GM12875 (cell line): ENCODE results near the gene VEGFC.

ENCODE experiments used
- H3K4me3 ChIP-seq: one replicate; pipeline ENCODE4 v1.5.1; 2011; ENCODE audit warnings: low read depth, low read length, control low read depth
- TF ChIP-seq, protein P1 (sequence below): IDR thresholded peaks from 2 replicates; pipeline ENCODE4 v1.5.1; 2011; ENCODE audit warnings: low read depth, mild to moderate bottlenecking, control low read depth, inconsistent platforms, low read length, moderate library complexity, borderline replicate concordance; ENCODE audit not compliant: insufficient read depth

VEGFC gene

DNA sequence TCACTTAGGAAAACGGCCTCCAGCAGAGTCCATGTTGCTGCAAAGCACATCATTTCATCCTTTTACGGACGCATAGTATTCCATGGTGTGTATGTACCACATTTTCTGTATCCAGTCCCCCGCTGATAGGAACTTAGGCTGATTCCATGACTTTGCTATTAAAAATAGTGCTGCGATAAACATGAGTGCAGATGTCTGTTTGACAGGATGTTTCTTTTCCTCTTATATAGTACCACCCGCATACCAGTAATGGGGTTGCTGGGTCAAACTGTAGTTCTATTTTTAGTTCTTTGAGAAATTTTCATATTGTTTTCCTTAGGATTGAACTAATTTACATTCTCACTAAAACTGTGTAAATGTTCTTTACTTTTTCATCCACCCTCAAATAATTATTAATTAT is 50.5 kb downstream of the VEGFC start:
- H3K4me3 ChIP-seq = no peak overlapping the region
- TF ChIP-seq, protein P1, sequence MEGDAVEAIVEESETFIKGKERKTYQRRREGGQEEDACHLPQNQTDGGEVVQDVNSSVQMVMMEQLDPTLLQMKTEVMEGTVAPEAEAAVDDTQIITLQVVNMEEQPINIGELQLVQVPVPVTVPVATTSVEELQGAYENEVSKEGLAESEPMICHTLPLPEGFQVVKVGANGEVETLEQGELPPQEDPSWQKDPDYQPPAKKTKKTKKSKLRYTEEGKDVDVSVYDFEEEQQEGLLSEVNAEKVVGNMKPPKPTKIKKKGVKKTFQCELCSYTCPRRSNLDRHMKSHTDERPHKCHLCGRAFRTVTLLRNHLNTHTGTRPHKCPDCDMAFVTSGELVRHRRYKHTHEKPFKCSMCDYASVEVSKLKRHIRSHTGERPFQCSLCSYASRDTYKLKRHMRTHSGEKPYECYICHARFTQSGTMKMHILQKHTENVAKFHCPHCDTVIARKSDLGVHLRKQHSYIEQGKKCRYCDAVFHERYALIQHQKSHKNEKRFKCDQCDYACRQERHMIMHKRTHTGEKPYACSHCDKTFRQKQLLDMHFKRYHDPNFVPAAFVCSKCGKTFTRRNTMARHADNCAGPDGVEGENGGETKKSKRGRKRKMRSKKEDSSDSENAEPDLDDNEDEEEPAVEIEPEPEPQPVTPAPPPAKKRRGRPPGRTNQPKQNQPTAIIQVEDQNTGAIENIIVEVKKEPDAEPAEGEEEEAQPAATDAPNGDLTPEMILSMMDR = no peak

DNA sequence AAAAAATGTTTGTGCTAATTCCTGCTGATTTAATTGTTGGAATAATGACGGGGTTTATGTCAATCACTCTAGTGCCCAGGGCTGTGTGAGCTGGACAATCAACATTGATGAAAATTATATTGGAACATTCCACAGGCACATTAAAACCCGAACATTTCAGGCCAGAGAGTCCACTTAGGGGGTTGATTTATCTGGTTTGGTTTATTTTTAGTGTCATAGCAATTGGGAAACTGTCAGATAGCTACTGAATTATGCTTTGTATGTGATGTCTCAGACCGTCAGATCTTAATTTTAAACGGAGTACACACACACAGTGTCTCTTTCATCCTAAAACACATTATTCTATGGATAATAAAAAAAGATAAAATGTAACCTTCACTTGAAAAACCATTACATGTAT is 51.5 kb downstream of the VEGFC start:
- TF ChIP-seq, protein P1 = no peak
- H3K4me3 ChIP-seq = no peak overlapping the region

DNA sequence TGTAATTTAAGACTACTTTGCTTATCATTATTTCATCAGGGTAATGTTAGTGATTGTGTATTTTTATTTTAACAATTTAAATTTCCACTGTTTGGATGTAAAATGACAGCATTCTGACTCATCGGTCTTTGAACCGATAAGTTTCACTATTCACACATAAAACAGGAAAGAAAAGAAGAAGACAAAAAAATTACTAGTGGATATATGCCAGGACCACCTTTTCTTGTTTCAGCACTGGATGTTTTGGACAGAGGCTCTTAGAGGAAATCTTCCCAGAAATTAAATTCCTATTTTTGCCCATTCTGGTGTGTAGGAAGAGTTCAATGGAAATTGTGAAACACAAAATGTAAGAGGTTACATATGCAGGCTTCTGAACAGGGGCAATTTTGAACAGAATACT is 57.4 kb downstream of the VEGFC start:
- H3K4me3 ChIP-seq = no peak overlapping the region
- TF ChIP-seq, protein P1 = no peak

DNA sequence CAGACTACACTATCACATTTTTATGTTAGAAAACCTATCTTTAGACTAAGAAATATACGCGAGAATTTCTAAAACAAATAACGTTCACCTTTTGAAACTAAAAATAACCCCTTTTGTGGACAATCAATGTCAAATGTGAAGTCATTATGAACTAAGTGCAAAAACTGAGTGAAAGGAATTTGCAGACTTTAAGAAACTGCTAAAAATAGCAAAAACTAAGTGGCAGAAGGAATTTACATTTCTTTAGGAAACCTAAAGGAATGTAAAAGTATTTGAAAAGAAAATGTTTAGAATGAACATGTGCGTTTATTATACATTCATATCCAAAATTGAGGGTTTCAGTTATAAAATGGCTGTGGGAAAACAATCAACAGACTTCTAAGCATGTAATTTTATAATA is 58.3 kb downstream of the VEGFC start:
- TF ChIP-seq, protein P1 = no peak
- no peak overlapping the region for H3K4me3 ChIP-seq

DNA sequence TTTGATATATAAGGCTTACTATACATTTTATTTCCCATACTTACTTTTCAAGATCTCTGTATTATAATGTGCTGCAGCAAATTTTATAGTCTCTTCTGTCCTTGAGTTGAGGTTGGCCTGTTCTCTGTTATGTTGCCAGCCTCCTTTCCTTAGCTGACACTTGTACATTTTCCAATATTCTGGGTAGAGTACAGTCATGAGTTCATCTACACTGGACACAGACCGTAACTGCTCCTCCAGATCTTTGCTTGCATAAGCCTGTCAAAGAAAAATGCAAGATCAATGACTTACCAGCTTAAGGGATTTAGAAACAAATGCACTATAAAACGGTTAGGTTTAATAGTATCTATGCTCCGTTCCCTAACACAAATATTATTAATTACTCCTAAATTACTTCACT is 63.2 kb downstream of the VEGFC start:
- H3K4me3 ChIP-seq = no peak overlapping the region
- TF ChIP-seq, protein P1 = no peak

DNA sequence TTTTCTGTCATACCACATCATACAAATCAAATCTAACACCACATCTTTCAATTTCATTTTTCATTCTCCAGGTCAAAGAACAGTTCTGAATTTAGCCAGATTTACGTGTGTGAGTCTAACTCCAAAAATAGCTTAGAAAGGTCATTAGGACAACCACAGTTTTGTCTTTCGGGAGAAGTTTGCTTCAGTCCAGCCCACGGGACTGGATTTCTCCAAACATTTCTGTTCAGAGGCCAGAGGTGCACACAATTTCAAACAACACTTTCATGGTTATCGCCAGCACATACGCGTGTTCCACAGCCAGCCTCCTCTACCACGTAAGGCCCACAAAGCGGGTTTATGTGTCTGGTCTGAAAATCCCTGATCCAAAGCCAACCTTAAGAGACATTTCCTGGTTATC is 65.9 kb downstream of the VEGFC start:
- TF ChIP-seq, protein P1 = no peak

DNA sequence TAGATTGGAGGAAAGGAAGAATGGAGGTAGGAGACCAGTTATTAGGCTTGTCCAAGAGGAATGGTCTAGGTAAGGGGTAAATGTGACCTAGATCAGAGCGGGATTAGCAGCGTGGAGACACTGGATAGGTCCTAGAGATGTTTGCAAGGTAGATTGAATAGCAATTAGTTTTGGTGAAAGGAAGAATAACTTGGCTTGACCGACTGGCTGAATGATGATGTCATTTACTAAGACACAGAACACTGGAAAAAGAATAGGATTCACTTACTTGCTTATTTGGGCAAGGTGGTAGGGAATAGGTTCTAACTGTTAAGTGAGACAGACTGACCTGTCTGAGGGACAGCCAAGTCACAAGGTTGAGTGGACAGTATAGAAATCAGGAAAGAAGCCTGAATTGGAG is 71.3 kb downstream of the VEGFC start:
- H3K4me3 ChIP-seq = no peak overlapping the region
- TF ChIP-seq, protein P1 = no peak

More for the DNA sequence above, 65.9 kb downstream of the VEGFC start:
- no peak overlapping the region for H3K4me3 ChIP-seq
